ENCODE results near the gene PRR5L. TPM values are rescaled to one million over a fixed set of nuclear protein-coding genes. Genes with fewer than 3 reads are reported as not detected.
A peak's percentile ranks its signal among the peaks of the same experiment; 100 is the strongest.

Gene PRR5L
- total RNA-seq, 2 donors from 2014 or later = 3.2 to 11.8 TPM

DNA sequence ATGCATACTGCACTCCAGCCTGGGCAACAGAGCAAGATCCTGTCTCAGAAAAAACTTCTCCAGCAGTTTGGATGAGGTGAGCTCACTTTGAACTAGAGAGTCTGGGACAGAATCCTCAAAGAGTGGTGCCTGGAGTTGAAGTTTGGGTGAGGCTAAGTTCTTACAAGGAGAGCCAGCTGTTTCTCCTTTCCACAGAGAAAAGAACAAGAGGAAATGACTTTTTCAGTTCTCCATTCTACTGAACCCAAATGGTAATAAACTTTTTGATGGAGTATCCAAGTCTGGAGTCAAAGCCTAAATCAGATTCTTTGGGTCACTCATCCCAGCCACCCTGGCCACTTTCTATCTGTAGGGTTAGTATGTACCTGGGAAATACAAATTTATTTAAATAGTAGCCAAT, 111.3 kb downstream of the PRR5L start:
- Histone ChIP-seq H3K27ac (no peak overlapping the region), H3K9me3 (no peaks in the 10 kb centered on the region), H3K36me3 (no peaks in the 10 kb centered on the region), H3K4me1 (ENCODE audit: control insufficient read depth in 1 of 2, low read depth in 2 of 2) (peaks cover 0 to 14% of the 10 kb centered on the region in 2 donors), H3K4me3 (no peak overlapping the region), H3K27me3 (replicated peaks; ENCODE audit: insufficient read depth) (no peaks in the 10 kb centered on the region)
- DNase-seq (ENCODE audit: low spot score) = no peak
- ATAC-seq (ENCODE audit: insufficient number of reproducible peaks, low FRiP score, low read depth) = no peak
- TF ChIP-seq, protein P1, sequence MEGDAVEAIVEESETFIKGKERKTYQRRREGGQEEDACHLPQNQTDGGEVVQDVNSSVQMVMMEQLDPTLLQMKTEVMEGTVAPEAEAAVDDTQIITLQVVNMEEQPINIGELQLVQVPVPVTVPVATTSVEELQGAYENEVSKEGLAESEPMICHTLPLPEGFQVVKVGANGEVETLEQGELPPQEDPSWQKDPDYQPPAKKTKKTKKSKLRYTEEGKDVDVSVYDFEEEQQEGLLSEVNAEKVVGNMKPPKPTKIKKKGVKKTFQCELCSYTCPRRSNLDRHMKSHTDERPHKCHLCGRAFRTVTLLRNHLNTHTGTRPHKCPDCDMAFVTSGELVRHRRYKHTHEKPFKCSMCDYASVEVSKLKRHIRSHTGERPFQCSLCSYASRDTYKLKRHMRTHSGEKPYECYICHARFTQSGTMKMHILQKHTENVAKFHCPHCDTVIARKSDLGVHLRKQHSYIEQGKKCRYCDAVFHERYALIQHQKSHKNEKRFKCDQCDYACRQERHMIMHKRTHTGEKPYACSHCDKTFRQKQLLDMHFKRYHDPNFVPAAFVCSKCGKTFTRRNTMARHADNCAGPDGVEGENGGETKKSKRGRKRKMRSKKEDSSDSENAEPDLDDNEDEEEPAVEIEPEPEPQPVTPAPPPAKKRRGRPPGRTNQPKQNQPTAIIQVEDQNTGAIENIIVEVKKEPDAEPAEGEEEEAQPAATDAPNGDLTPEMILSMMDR (IDR thresholded peaks at IDR 0.05) = no peak

DNA sequence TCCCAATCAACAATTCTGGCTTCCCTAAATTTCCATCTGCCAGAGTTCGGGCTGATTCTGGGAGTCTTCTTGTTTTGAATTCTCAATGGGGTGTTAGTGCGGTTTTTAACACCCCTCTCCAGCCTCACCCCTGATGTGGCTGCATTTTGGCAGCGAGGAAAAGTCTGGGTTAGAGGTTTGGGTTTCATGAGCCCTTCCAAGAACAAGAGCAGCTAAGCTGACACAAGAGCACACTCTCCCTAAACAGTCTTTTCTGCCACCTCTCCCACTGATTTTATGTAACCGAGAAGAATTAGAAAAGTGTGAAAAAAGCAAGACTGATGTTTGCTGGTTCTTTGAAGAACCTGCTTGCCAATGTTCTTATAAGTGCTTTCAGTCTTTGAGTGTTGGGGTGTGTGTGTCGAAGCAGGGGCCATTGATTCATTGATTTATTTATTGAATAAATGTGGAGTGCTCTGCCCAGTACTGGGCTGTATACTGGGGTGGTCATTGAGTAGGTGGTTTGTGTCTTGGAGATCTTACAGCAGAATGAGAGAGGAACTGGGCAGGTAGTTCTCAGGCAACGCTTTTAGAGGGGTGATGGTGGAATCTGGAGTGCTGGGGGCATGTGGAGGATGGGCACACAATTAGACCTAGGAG, 112.5 kb downstream of the PRR5L start:
- Histone ChIP-seq H3K27ac (peak overlapping the region in 1 of 2 donors; percentile 15), H3K4me3 (no peak overlapping the region), H3K36me3 (no peaks in the 10 kb centered on the region), H3K4me1 (ENCODE audit: control insufficient read depth in 1 of 2, low read depth in 2 of 2) (peaks cover 0 to 14% of the 10 kb centered on the region in 2 donors), H3K27me3 (replicated peaks; ENCODE audit: insufficient read depth) (no peaks in the 10 kb centered on the region), H3K9me3 (no peaks in the 10 kb centered on the region)
- TF ChIP-seq, protein P1 (IDR thresholded peaks at IDR 0.05) = no peak
- ATAC-seq (ENCODE audit: insufficient number of reproducible peaks, low FRiP score, low read depth) (no peak), DNase-seq (ENCODE audit: low spot score) (no peak)

DNA sequence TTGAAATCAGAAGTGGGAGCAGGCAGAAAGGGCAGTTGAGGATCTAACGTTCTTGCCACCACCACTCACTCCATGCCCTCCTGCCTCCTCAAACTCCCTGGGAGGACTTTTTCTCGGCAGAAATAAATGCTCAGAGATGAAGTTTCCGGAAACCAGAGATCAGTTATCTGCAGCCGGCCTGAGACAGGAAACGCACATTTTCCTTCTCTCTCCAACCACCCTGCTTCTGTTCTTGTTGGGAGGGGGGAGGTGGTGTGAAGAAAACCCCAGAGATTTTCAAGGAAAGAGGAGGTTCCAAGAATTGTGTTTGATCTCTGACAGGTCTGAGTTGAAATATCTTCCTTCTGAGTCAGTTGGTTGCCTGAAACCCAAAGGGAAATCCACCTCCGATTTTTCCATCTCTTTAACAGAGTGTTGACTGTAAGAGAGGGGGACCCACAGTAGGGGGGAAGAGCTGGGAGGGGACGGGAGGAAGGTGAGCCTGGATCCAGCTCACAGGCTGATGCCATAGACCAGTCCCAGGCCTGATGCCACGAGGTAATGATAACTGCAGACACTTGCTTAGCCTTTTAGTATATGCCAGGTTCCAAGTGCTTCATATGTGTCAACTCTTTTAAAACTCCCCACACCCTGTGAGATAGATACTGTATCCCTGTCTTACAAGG, 113.2 kb downstream of the PRR5L start:
- DNase-seq (ENCODE audit: low spot score) (no peak), ATAC-seq (ENCODE audit: insufficient number of reproducible peaks, low FRiP score, low read depth) (no peak)
- Histone ChIP-seq H3K27me3 (replicated peaks; ENCODE audit: insufficient read depth) (no peaks in the 10 kb centered on the region), H3K36me3 (no peaks in the 10 kb centered on the region), H3K9me3 (no peaks in the 10 kb centered on the region), H3K4me1 (ENCODE audit: control insufficient read depth in 1 of 2, low read depth in 2 of 2) (peaks cover 0 to 14% of the 10 kb centered on the region in 2 donors), H3K4me3 (no peak overlapping the region), H3K27ac (peak overlapping the region in 1 of 2 donors; percentile 15)
- TF ChIP-seq, protein P1 (IDR thresholded peaks at IDR 0.05) = no peak

DNA sequence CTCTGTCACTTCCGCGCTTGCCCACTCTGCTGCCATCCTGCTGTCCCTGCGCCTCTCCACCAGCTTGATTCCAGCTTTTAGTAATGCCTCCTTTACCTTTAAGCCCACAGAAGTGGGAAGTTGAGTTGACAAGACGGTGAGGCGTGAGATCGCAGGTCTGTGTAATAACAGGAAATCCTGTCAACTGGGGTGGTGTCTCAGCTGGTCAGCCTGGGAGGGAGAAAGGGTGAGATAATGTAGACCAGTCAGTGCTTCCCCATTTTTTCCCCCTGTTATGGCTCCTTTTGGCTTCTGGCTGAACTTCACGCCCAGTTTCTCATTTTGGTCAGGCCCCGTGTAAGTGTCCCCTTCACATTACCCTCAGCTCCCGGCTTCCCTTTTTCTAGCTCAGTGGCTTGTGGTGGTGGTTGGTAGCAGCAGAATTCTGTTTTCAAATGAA, 115.1 kb downstream of the PRR5L start:
- H3K27ac ChIP-seq = no peak overlapping the region
- peak; percentile 11 for DNase-seq (ENCODE audit: low spot score)

DNA sequence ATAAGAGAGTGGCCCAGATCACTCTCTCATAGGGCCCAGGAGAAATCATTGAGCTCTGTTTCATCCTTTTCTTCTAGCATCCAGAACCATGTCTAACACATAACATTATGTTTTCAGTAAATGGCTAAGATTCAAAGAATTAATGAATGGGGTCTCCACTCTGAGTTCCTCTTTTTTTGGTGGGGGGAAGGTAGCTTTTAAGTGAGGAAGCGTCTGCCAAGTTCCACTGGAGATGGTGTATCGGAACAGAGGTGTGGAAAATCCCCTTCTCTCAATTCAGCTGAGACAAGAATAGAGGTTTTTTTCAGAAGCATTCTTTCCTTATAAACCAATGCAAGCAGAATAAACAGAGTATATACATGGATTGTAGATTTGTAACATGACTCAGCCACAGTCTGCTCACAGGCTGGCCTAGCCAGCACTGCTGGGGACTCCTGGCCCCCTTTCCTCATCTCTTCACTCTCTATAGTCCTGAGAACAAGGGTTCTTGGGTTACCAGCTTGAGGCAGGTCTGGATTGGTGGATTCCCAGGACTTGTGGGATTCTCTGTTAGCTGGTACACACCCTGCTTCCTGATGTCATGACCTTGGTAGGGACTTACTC, 116.8 kb downstream of the PRR5L start:
- ATAC-seq (ENCODE audit: insufficient number of reproducible peaks, low FRiP score, low read depth) (no peak), DNase-seq (ENCODE audit: low spot score) (no peak)
- H3K27ac ChIP-seq = no peak overlapping the region
- H3K36me3 ChIP-seq = no peaks in the 10 kb centered on the region
- H3K9me3 ChIP-seq = no peaks in the 10 kb centered on the region
- no peaks in the 10 kb centered on the region for H3K27me3 ChIP-seq (replicated peaks; ENCODE audit: insufficient read depth)
- TF ChIP-seq, protein P1 (IDR thresholded peaks at IDR 0.05) = no peak
- peaks cover 0 to 14% of the 10 kb centered on the region in 2 donors for H3K4me1 ChIP-seq (ENCODE audit: control insufficient read depth in 1 of 2, low read depth in 2 of 2)
- no peak overlapping the region for H3K4me3 ChIP-seq

More for the DNA sequence above, 115.1 kb downstream of the PRR5L start:
- TF ChIP-seq, protein P1 (IDR thresholded peaks at IDR 0.05) = no peak
- ATAC-seq (ENCODE audit: insufficient number of reproducible peaks, low FRiP score, low read depth) = no peak
- Histone ChIP-seq H3K4me1 (ENCODE audit: control insufficient read depth in 1 of 2, low read depth in 2 of 2) (peaks cover 0 to 14% of the 10 kb centered on the region in 2 donors), H3K9me3 (no peaks in the 10 kb centered on the region), H3K27me3 (replicated peaks; ENCODE audit: insufficient read depth) (no peaks in the 10 kb centered on the region), H3K4me3 (no peak overlapping the region), H3K36me3 (no peaks in the 10 kb centered on the region)

All from thoracic aorta (tissue), 2 donors.